Activated CD4-positive, alpha-beta memory T cell treated with anti-CD3 and anti-CD28 coated beads, Interleukin-2, amount 10 ng/mL, durations not matched to agents 7 days and 5 days (primary cell): ENCODE measurements around the gene MLLT1. TPM values are rescaled to one million over a fixed set of nuclear protein-coding genes. Genes with fewer than 3 reads are reported as not detected.
"Not testable (repeated sequence)": the region's sequence is repeated elsewhere in the genome, so short reads cannot be mapped to it uniquely, and the experiment has no call there.

Source experiments
- CTCF ChIA-PET: fragments of 350-600 bp; sonication (Branson Sonifier 250); formaldehyde crosslinking; loops from one replicate; lab custom pipeline; 2021; ENCODE audit warnings: antibody characterized with exemption, inconsistent platforms; lab: Charles Lee
- POLR2A ChIA-PET: fragments of 350-600 bp; sonication (Branson Sonifier 250); formaldehyde crosslinking; loops from one replicate; lab custom pipeline; 2021; ENCODE audit warnings: antibody characterized with exemption; lab: Charles Lee
- DNase-seq: peaks from one replicate; pipeline ENCODE4 v3.0.0-alpha.2; 2020
- H3K27ac Mint-ChIP-seq: one replicate; pipeline ENCODE4 v1.8.0; 2021; ENCODE audit warnings: mild to moderate bottlenecking, mixed read lengths
- H3K27me3 Mint-ChIP-seq: one replicate; pipeline ENCODE4 v1.8.0; 2021; ENCODE audit warnings: mixed read lengths
- H3K36me3 Mint-ChIP-seq: one replicate; pipeline ENCODE4 v1.8.0; 2021; ENCODE audit warnings: low read depth, mixed read lengths
- H3K4me1 Mint-ChIP-seq: one replicate; pipeline ENCODE4 v1.8.0; 2021; ENCODE audit warnings: mixed read lengths
- H3K4me3 Mint-ChIP-seq: one replicate; pipeline ENCODE4 v1.8.0; 2021; ENCODE audit warnings: mild to moderate bottlenecking, mixed read lengths
- H3K9me3 Mint-ChIP-seq: one replicate; pipeline ENCODE4 v1.8.0; 2021; ENCODE audit warnings: mixed read lengths
- total RNA-seq, 2 experiments: library from RNA; stranded (reverse); gene quantifications; one replicate each; pipeline ENCODE4 v1.2.3, GENCODE V29; 2021

MLLT1 gene, protein sequence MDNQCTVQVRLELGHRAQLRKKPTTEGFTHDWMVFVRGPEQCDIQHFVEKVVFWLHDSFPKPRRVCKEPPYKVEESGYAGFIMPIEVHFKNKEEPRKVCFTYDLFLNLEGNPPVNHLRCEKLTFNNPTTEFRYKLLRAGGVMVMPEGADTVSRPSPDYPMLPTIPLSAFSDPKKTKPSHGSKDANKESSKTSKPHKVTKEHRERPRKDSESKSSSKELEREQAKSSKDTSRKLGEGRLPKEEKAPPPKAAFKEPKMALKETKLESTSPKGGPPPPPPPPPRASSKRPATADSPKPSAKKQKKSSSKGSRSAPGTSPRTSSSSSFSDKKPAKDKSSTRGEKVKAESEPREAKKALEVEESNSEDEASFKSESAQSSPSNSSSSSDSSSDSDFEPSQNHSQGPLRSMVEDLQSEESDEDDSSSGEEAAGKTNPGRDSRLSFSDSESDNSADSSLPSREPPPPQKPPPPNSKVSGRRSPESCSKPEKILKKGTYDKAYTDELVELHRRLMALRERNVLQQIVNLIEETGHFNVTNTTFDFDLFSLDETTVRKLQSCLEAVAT
- 10 to 100 TPM; 35.6 to 37.2 TPM for total RNA-seq

DNA sequence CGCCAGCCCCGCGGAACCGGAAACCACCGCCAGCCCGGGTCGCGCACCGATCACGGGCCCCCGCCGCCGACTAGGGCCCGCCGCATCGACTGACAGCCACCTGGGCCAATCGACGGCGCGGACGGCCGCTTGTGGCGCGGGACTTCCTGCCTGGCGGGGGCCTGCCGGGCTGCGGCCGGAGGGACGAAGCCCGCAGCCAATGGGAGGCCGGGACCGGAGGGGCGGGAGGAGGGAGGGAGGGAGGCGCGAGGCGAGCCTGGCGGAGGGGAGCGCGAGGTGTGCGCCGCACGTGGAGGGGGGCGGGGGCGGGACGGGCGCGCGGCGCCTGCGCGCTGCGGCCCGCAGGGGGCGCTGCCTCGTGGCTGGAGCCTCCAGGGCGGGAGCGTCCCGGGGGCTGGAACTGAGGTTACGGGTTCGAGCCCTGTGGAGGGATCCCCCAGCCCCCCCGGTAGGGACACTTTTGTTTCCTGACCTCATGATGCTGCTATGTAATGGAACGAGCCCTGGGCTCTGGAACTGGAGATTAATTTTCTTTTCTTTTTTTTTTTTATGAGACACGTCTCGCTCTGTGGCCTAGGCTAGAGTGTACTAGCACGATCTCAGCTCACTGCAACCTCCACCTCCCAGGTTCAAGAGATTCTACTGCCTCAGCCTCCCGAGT, at the start of gene MLLT1:
MLLT1 (minus strand) TSS at position 45 of the 661 bp plus-strand sequence. CDS start 191 bp downstream, outside the sequence.
- CTCF ChIA-PET: no interaction called here

DNA sequence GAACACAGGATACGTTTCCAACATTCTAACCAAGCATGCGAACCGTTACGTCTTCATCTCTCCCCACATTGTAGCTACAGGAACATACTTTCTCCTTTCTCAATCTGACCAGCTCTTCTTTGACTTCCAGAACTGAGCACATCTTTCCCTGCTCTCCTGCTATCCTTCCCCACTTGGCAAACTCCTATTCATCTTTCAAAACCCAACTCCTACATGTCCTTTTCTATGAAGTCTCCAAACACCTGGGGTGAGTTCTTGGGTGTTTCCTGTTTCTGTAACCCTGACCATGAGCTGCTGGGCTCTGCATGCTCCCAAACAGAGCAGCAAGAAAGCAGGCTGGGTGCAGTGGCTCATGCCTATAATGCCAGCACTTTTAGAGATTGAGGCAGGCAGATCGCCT, 47.0 kb upstream of the MLLT1 start:
- no peaks in the 10 kb centered on the region for H3K9me3 Mint-ChIP-seq
- no peak overlapping the region for H3K4me3 Mint-ChIP-seq
- CTCF ChIA-PET: interaction anchor here (3.4 kb wide), 1 partner anchor 201 kb away, joined by 7 read pairs; no protein-coding TSS in a partner anchor
- POLR2A ChIA-PET: no interaction called here
- no peak overlapping the region for H3K27ac Mint-ChIP-seq
- H3K36me3 Mint-ChIP-seq: no peaks in the 10 kb centered on the region
- H3K4me1 Mint-ChIP-seq: no peaks in the 10 kb centered on the region
- DNase-seq: no peak
- peaks cover 4% of the 10 kb centered on the region for H3K27me3 Mint-ChIP-seq

More for the DNA sequence above, at the start of gene MLLT1:
- peaks cover 8% of the 10 kb centered on the region for H3K27me3 Mint-ChIP-seq
- peak; percentile 97 for DNase-seq
- H3K9me3 Mint-ChIP-seq: no peaks in the 10 kb centered on the region
- H3K27ac Mint-ChIP-seq: peak within 1 kb of the TSS; percentile 81
- peaks cover 6% of the 10 kb centered on the region for H3K36me3 Mint-ChIP-seq
- POLR2A ChIA-PET: no interaction called here
- peak within 1 kb of the TSS; percentile 85 for H3K4me3 Mint-ChIP-seq
- peaks cover 30% of the 10 kb centered on the region for H3K4me1 Mint-ChIP-seq

DNA sequence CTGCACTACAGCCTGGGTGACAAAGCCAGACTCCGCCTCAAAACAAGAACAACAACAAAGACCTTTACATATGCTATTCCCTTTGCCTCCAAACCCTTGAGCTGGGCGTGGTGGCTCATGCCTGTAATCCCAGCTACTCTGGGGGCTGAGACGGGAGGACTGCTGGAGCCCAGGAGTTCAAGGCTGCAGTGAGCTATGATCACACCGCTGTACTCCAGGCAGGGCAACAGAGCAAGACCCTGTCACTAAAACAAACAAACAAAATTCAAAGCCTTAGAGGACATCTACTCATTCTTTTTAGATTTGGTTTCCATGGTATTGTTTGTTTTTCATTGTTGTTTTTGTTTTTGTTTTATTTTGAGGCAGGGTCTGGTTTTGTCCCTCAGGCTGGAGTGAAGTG, 45.8 kb upstream of the MLLT1 start:
- POLR2A ChIA-PET: no interaction called here
- Mint-ChIP-seq H3K4me3 (no peak overlapping the region), H3K9me3 (no peaks in the 10 kb centered on the region), H3K27me3 (peaks cover 4% of the 10 kb centered on the region), H3K4me1 (no peaks in the 10 kb centered on the region), H3K27ac (no peak overlapping the region), H3K36me3 (no peaks in the 10 kb centered on the region)
- DNase-seq: no peak
- CTCF ChIA-PET: interaction anchor here (3.4 kb wide), 1 partner anchor 200 kb away, joined by 7 read pairs; no protein-coding TSS in a partner anchor

DNA sequence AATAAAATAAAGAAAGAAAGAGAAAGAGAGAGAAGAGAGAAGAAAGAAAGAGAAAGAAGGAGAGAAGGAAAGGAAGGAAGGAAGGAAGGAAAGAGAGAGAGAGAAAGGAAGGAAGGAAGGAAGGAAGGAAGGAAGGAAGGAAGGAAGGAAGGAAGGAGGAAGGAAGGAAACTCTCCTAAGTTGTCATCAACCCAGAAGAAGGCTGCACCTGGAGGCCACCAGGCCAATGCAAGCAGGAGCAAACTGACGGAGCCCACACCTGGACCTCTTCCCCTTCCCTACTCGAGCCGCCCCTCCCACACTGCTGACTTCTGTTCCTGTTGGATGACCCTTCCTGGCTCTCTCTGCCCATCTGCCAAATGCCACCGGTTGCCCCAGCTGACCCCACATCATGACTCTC, 45.0 kb upstream of the MLLT1 start:
- no peaks in the 10 kb centered on the region for H3K4me1 Mint-ChIP-seq
- no peaks in the 10 kb centered on the region for H3K9me3 Mint-ChIP-seq
- ChIA-PET POLR2A (no interaction called here), CTCF (no interaction called here)
- no peaks in the 10 kb centered on the region for H3K36me3 Mint-ChIP-seq
- no peak overlapping the region for H3K27ac Mint-ChIP-seq
- H3K4me3 Mint-ChIP-seq: no peak overlapping the region
- no peak for DNase-seq
- H3K27me3 Mint-ChIP-seq: peaks cover 4% of the 10 kb centered on the region

DNA sequence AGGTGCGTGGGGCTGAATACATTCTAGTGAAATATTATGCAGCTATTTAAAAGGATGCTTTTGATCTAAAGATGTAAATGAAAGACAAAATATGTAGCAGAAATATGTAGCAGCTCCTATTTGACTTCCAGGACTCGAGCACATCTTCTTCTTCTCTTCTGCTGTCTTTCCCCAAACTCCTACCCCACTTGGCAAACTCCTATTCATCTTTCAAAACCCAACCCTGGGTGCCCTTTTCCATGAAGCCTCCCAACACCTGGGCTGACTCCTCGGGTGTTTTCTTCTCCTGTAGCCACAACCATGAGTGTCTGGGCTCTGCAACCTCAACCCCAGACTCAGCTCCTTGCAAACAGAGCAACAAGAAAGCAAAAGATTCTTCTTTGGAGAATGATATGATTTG, 42.5 kb upstream of the MLLT1 start:
- Mint-ChIP-seq H3K4me3 (no peak overlapping the region), H3K27me3 (peaks cover 4% of the 10 kb centered on the region), H3K4me1 (no peaks in the 10 kb centered on the region), H3K9me3 (no peaks in the 10 kb centered on the region), H3K27ac (no peak overlapping the region), H3K36me3 (no peaks in the 10 kb centered on the region)
- DNase-seq: no peak
- ChIA-PET CTCF (no interaction called here), POLR2A (no interaction called here)

DNA sequence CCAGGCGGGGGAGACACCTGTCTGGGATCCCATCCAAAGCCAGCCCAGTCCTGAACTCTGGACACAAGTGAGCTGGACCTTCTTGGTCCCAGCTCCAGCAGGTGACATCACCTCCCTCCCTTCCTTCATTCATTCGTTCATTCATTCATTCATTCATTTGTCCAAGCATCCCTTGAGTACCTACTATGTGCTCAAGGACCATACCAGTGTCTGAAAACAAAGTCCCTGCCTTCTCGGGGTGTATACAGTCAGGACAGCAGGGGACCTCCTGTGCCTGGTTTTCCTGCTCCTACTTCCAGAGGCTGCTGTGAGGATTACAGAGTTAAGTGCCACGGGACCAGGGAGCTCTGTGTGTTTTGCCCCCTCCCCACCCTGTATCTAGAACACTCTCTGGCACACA, 39.6 kb upstream of the MLLT1 start:
- Mint-ChIP-seq H3K36me3 (no peaks in the 10 kb centered on the region), H3K4me3 (no peak overlapping the region), H3K4me1 (no peaks in the 10 kb centered on the region), H3K9me3 (no peaks in the 10 kb centered on the region), H3K27ac (no peak overlapping the region), H3K27me3 (peaks cover 4% of the 10 kb centered on the region)
- ChIA-PET CTCF (interaction anchor here (0.6 kb wide), 1 partner anchor 17 kb away, joined by 3 read pairs; no protein-coding TSS in a partner anchor), POLR2A (no interaction called here)
- no peak for DNase-seq

DNA sequence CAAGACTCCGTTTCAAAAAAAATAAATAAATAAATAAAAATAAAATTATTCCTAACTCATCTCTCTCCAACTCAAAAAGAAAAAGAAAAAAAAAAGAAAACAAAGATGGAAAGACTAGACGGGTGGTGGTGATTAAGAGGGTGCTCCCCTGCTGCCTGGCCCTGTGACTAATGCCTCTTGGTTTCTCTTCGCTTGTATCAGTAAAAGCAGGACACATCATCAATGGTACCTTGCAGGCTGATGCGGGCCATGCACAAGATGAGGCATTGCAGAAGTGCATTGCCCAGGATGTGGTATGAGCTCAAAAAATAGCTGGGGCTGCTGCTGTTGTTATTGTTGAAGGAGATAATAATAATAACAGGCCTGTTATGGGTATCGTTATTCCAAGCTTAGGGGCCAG, 39.0 kb upstream of the MLLT1 start:
- no peak for DNase-seq
- H3K27ac Mint-ChIP-seq: no peak overlapping the region
- no peaks in the 10 kb centered on the region for H3K4me1 Mint-ChIP-seq
- no peak overlapping the region for H3K4me3 Mint-ChIP-seq
- H3K27me3 Mint-ChIP-seq: peaks cover 4% of the 10 kb centered on the region
- H3K36me3 Mint-ChIP-seq: no peaks in the 10 kb centered on the region
- ChIA-PET POLR2A (no interaction called here), CTCF (interaction anchor here (0.6 kb wide), 1 partner anchor 17 kb away, joined by 3 read pairs; no protein-coding TSS in a partner anchor)
- no peaks in the 10 kb centered on the region for H3K9me3 Mint-ChIP-seq

DNA sequence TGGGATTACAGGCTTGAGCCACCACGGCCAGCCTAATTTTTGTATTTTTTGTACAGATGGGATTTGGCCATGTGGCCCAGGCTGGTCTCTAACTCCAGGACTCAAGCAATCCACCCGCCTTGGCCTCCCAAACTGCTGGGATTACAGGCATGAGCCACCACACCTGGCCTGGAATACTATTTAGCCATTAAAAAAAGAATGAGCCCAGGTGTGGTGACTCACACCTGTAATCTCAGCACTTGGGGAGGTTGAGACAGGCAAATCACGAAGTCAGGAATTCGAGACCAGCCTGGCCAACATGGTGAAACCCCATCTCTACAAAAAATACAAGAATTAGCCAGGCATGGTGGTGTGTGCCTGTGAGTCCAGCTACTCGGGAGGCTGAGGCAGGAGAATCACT, 35.9 kb upstream of the MLLT1 start:
- H3K27ac Mint-ChIP-seq, POLR2A ChIA-PET, H3K4me3 Mint-ChIP-seq, CTCF ChIA-PET, H3K4me1 Mint-ChIP-seq, H3K9me3 Mint-ChIP-seq, H3K36me3 Mint-ChIP-seq, H3K27me3 Mint-ChIP-seq, DNase-seq: not testable (repeated sequence)

DNA sequence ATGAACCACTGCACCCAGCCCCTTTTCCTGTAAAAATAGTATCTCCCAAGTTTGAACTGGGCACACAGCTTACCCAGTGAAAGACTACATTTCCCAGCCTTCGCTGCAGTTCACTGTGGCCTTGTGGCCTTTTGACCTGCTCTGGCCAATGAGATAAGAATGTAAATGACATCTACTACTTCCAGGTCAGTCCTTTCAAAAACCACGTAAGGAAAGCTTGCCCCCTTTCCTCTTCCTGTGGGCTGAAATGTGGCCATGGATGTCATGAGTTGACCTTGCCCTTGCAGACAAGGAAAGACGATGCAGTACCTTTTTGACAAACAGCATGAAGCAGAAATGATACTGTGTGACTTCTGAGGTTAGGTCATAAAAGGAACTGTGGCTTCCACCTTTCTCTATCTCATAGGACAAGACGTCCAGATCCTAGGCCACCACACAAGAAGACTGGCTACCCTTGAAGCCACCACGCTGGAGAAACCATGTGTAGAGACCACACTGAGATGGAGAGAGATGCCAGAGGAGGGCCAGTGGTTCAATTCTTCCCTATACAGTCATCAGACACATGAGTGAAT, 33.7 kb upstream of the MLLT1 start:
- no peak overlapping the region for H3K4me3 Mint-ChIP-seq
- H3K36me3 Mint-ChIP-seq: no peaks in the 10 kb centered on the region
- no peak overlapping the region for H3K27ac Mint-ChIP-seq
- no peaks in the 10 kb centered on the region for H3K27me3 Mint-ChIP-seq
- no peaks in the 10 kb centered on the region for H3K4me1 Mint-ChIP-seq
- ChIA-PET CTCF (interaction anchor here (0.7 kb wide), 1 partner anchor 7 kb away, joined by 4 read pairs; no protein-coding TSS in a partner anchor), POLR2A (no interaction called here)
- no peak for DNase-seq
- peaks cover 5% of the 10 kb centered on the region for H3K9me3 Mint-ChIP-seq

DNA sequence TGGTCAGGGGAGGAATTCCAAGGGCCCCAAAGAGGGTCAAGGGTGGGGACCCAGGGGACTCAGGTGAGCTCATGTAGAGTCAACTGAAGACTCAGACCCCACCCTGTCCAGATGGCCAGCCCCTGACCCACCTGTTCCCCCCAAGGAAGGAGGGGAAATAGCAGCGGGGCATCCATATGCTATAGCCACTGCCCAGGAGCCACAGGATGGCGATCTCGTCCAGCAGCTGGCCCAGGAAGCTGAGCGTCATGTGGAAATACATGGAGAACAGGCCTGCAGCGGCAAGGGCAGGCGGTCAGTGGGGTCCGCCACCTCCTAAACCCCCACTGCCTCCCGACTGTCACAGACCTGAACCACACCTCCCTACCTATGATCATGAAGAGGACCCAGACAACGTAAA, 32.2 kb upstream of the MLLT1 start:
- Mint-ChIP-seq H3K4me3 (no peak overlapping the region), H3K27me3 (no peaks in the 10 kb centered on the region), H3K36me3 (no peaks in the 10 kb centered on the region), H3K27ac (no peak overlapping the region), H3K9me3 (peaks cover 5% of the 10 kb centered on the region), H3K4me1 (no peaks in the 10 kb centered on the region)
- DNase-seq: no peak
- CTCF ChIA-PET: no interaction called here
- POLR2A ChIA-PET: no interaction called here

DNA sequence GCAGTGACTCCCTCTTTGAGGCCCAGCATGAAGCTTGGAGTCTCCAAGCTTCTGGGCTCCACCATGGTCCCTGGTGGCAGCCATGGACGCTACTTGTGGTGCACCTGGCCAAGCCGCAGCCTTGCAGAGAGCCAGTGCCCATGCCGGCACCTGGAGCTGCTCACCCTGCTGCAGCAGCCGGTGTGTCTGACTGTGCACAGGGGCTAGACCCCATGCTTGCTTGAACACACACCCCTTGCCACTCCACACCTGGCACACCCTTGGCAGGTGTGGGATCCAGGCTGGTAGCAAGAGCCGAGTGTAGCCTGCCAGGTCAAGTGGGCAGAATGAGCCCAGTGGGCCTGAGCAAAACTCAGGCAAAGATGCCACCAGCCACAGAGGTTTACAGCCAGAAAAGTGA, 18.6 kb upstream of the MLLT1 start:
- H3K27ac Mint-ChIP-seq: no peak overlapping the region
- POLR2A ChIA-PET: no interaction called here
- CTCF ChIA-PET: interaction anchor here (0.6 to 3.3 kb wide), 4 partner anchors 60 to 248 kb away, joined by 3 to 17 read pairs (median 4); no protein-coding TSS in a partner anchor
- peaks cover 4% of the 10 kb centered on the region for H3K9me3 Mint-ChIP-seq
- H3K36me3 Mint-ChIP-seq: peaks cover 6% of the 10 kb centered on the region
- DNase-seq: no peak
- peaks cover 2% of the 10 kb centered on the region for H3K27me3 Mint-ChIP-seq
- H3K4me3 Mint-ChIP-seq: no peak overlapping the region
- H3K4me1 Mint-ChIP-seq: no peaks in the 10 kb centered on the region

DNA sequence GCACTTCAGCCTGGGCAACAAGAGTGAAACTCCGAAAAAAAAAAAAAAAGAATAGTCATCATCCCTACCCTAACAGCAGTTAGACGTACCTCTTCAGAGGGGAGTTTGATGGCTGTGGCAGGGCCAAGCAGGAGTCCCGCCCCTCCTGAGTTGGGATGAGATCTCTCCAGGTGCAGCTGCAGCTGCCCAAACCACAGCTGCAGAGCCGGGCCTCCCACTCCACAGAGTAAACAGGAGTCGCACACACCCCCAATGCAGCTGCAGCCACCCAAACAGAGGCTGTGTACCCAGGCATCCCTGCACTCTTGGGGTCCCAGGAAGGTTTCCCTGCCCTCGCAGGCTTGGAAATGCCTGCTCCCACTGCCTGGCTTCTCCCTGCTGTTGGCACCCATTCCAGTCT, 17.4 kb upstream of the MLLT1 start:
- DNase-seq: no peak
- no peaks in the 10 kb centered on the region for H3K4me1 Mint-ChIP-seq
- H3K27me3 Mint-ChIP-seq: peaks cover 2% of the 10 kb centered on the region
- H3K9me3 Mint-ChIP-seq: peaks cover 10% of the 10 kb centered on the region
- CTCF ChIA-PET: interaction anchor here (1.3 kb wide), 1 partner anchor 59 kb away, joined by 3 read pairs; no protein-coding TSS in a partner anchor
- POLR2A ChIA-PET: no interaction called here
- H3K36me3 Mint-ChIP-seq: peaks cover 6% of the 10 kb centered on the region
- no peak overlapping the region for H3K27ac Mint-ChIP-seq
- no peak overlapping the region for H3K4me3 Mint-ChIP-seq

DNA sequence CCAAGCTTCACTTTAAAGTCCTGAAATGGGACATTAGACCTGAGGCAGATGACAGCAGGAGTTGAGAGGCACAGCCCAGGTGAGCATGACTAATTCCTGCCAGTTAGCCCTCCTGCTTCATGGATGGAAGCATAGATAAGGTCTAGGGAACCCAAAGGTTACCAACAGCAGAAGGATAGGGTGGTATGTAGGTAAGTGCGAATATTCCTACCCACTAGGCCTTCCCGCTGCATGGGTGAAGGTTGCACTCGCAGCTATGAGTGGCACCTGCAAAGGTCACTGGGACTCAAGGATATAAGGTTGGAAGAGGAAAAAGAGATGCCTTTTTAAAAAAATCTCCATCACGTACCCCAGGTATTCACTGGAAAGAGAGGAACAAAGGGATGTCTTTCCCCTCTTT, 12.2 kb upstream of the MLLT1 start:
- H3K27me3 Mint-ChIP-seq: peaks cover 2% of the 10 kb centered on the region
- H3K36me3 Mint-ChIP-seq: peaks cover 11% of the 10 kb centered on the region
- H3K9me3 Mint-ChIP-seq: peaks cover 36% of the 10 kb centered on the region
- no peaks in the 10 kb centered on the region for H3K4me1 Mint-ChIP-seq
- DNase-seq: no peak
- CTCF ChIA-PET: no interaction called here
- H3K4me3 Mint-ChIP-seq: no peak overlapping the region
- POLR2A ChIA-PET: no interaction called here
- H3K27ac Mint-ChIP-seq: no peak overlapping the region
